Uterus (tissue), 2 donors: Measurements from ENCODE around the gene VARS2.

Source experiments
- POLR2A ChIP-seq, 2 donors: fragments of 450-650 bp; IDR thresholded peaks; one replicate each; pipeline ENCODE4 v1.6.1; 2016; ENCODE audit warnings: antibody characterized with exemption in 2 of 2, mild to moderate bottlenecking in 1 of 2, moderate library complexity in 1 of 2
- TF ChIP-seq, protein P1 (sequence below), 4 experiments: fragments of 200-600 bp in 2 of 4; fragments of 450-650 bp in 2 of 4; sonication (generic) in 2 of 4; IDR thresholded peaks; one replicate each; pipeline ENCODE4 v1.5.1; 2016 to 2019; ENCODE audit warnings: antibody characterized with exemption in 4 of 4, mild to moderate bottlenecking in 2 of 4, moderate library complexity in 1 of 4

DNA sequence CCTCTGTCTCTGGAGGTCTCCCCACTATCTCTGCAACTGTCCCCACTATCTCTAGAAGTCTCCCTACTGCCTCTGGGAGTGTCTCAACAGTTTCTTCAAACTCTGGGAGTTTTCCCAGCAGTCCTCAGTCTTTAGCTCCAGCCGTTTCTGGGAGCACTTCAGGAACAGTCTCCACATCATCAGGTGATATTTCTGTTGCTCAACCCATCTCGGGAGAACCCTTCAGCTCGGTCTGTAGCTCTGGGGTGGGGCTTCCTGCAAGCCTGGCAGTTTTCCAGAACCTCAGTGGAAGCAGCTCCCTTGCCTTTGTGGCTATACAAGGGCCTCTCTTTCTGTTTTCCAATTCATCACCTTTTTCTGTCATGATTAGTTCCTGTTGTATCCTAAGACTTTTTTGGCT lies 21.0 kb downstream of the VARS2 start:
- TF ChIP-seq, protein P1, sequence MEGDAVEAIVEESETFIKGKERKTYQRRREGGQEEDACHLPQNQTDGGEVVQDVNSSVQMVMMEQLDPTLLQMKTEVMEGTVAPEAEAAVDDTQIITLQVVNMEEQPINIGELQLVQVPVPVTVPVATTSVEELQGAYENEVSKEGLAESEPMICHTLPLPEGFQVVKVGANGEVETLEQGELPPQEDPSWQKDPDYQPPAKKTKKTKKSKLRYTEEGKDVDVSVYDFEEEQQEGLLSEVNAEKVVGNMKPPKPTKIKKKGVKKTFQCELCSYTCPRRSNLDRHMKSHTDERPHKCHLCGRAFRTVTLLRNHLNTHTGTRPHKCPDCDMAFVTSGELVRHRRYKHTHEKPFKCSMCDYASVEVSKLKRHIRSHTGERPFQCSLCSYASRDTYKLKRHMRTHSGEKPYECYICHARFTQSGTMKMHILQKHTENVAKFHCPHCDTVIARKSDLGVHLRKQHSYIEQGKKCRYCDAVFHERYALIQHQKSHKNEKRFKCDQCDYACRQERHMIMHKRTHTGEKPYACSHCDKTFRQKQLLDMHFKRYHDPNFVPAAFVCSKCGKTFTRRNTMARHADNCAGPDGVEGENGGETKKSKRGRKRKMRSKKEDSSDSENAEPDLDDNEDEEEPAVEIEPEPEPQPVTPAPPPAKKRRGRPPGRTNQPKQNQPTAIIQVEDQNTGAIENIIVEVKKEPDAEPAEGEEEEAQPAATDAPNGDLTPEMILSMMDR (IDR thresholded peaks at IDR 0.05), result no peak
- no peak for TF ChIP-seq POLR2A (IDR thresholded peaks at IDR 0.05)
